NOMO-1 (cell line): Measurements from ENCODE around the gene MCL1.

ENCODE experiments used
- DNase-seq, 2 experiments: peaks; one replicate each; lab custom pipeline; 2025; ENCODE audit not compliant: unreplicated experiment in 2 of 2; lab: John Stamatoyannopoulos, UW

The MCL1 gene

DNA sequence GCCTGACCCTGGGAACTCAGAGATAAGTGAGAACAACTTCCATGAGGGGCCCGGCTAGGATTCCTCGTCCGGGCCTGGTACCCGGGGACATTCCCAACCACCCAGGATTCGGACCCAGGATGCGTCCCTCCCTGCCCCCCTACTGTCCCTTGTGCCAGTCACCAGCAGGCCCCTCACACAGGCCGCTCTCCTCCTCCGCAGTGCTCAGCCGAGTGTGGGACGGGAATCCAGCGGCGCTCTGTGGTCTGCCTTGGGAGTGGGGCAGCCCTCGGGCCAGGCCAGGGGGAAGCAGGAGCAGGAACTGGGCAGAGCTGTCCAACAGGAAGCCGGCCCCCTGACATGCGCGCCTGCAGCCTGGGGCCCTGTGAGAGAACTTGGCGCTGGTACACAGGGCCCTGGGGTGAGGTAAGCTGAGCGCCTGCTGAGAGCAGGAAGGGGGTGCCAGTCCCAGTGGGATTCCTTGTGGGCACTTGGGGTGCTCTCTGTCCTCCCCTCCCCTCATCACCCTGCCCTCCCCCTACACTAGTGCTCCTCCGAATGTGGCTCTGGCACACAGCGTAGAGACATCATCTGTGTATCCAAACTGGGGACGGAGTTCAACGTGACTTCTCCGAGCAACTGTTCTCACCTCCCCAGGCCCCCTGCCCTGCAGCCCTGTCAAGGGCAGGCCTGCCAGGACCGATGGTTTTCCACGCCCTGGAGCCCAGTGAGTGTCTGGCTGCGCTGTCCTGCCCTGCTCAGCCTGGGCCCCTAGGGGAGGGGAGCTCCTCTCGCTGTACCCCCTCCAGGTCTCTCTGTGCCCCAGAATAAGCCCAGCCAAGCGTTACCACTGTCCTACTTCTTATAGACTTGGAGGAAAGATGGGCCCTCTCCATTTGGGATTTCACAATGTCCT is 20.4 kb downstream of the MCL1 start:
- DNase-seq: no peak

DNA sequence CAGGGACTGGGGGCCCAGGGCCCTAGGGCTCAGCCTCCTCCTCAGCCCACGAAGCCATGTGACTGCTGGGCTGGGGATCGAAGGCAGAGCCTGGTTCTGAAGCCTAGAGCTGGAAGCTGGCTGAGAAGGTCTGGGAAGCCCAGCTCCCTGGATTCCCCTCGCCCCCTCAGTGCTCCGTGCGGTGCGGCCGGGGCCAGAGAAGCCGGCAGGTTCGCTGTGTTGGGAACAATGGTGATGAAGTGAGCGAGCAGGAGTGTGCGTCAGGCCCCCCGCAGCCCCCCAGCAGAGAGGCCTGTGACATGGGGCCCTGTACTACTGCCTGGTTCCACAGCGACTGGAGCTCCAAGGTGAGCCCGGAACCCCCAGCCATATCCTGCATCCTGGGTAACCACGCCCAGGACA is 21.1 kb downstream of the MCL1 start:
- no peak for DNase-seq

DNA sequence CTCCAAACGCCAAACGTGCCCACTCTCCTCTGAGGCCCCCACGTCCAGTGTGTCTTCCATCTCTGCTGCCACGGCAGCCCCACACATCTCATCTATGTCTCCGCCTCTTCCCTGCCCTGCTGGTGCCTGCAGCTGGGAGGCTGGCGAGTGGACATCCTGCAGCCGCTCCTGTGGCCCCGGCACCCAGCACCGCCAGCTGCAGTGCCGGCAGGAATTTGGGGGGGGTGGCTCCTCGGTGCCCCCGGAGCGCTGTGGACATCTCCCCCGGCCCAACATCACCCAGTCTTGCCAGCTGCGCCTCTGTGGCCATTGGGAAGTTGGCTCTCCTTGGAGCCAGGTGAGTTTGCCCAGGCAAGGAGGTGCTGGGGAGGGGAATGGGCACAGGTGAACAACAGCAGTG is 21.6 kb downstream of the MCL1 start:
- DNase-seq: no peak

DNA sequence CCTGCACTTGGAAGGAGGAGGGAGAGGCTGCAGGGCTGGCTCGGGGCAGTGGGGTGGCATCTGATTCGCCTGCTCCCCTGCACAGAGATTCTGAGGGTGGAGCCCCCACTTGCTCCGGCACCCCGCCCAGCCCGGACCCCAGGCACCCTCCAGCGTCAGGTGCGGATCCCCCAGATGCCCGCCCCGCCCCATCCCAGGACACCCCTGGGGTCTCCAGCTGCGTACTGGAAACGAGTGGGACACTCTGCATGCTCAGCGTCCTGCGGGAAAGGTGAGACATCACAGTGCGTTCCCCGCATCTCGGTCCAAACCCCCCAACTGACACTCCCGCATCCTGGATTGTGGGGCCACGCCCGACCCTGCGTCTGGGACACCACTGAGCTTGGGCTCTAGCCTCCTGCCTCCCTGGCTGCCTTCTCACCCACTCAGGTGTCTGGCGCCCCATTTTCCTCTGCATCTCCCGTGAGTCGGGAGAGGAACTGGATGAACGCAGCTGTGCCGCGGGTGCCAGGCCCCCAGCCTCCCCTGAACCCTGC is 22.3 kb downstream of the MCL1 start:
- no peak for DNase-seq

DNA sequence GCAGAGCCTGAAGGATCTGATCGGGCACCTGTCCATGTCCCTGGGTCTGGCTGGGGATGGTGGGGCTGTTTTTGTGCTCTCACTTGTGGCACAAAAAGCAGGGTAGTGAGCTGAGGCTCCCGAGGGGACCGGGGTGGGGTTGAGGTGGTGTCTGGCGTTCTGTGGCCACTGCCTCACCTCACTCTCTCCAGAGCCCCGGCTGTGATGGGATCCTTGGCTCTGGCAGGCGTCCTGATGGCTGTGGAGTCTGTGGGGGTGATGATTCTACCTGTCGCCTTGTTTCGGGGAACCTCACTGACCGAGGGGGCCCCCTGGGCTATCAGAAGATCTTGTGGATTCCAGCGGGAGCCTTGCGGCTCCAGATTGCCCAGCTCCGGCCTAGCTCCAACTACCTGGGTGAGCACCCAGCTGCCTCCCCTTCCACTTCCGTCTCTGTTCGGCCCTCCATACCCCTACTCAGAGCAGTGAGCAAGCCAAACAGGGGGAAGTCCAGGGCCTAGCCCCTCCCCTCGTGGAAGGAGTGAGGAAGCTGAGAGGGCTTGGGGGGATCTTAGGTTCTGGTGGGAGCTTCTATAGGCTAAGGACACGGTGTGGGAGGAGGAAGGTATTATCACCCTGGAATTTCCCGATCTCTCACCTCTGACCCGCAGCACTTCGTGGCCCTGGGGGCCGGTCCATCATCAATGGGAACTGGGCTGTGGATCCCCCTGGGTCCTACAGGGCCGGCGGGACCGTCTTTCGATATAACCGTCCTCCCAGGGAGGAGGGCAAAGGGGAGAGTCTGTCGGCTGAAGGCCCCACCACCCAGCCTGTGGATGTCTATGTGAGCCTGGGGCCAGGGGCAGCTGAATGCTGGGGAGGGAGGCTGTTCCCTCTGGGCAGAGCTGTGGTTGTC is 23.2 kb downstream of the MCL1 start:
- DNase-seq: no peak

DNA sequence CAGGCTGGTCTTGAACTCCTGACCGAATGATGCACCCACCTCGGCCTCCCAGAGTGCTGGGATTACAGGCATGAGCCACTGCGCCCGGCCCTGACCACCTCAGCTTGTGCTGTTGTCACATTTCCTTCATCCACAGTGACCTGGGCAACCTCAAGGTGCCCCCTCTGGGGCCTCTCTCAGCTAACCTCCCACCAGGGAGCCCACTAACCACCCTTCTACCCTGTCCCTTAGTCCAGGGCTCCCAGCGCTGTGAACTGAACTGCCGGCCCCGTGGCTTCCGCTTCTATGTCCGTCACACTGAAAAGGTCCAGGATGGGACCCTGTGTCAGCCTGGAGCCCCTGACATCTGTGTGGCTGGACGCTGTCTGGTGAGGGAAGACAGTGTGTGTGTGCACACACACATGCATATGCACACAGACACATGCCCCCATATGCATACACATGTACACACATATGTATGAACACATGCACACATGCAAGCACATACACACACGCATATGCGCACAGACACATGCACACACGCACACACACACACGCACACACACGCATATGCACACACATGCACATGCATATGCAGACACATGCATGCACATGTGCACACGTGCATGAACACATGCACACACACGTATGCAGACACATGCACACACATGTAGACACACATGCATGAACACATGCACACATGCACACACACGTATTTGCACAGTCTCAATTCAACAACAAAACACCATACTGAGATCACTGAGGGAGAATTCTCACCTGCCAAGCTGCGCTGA is 24.0 kb downstream of the MCL1 start:
- DNase-seq: no peak

DNA sequence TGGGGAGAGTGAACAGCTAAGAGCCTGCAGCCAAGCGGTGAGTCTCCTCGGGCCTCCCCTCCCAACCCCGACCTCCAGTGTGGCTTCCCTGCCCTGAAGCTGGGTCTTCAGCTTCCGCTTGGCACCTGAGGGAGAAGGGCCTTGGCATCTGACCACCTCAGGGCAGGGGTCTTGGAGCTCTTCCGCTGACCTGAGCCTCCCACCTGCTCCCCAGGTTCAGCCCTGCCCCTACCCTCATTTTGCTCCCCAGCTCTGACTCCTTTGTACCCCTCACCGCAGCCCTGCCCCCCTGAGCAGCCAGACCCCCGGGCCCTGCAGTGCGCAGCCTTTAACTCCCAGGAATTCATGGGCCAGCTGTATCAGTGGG is 25.3 kb downstream of the MCL1 start:
- no peak for DNase-seq

DNA sequence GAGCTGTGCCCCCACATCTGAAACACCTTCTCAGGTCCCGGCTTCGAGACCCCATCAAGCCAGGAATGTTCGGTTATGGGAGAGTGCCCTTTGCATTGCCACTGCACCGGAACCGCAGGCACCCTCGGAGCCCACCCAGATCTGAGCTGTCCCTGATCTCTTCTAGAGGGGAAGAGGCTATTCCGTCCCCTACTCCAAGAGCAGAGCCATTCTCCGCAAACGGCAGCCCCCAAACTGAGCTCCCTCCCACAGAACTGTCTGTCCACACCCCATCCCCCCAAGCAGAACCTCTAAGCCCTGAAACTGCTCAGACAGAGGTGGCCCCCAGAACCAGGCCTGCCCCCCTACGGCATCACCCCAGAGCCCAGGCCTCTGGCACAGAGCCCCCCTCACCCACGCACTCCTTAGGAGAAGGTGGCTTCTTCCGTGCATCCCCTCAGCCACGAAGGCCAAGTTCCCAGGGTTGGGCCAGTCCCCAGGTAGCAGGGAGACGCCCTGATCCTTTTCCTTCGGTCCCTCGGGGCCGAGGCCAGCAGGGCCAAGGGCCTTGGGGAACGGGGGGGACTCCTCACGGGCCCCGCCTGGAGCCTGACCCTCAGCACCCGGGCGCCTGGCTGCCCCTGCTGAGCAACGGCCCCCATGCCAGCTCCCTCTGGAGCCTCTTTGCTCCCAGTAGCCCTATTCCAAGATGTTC is 25.9 kb downstream of the MCL1 start:
- no peak for DNase-seq

DNA sequence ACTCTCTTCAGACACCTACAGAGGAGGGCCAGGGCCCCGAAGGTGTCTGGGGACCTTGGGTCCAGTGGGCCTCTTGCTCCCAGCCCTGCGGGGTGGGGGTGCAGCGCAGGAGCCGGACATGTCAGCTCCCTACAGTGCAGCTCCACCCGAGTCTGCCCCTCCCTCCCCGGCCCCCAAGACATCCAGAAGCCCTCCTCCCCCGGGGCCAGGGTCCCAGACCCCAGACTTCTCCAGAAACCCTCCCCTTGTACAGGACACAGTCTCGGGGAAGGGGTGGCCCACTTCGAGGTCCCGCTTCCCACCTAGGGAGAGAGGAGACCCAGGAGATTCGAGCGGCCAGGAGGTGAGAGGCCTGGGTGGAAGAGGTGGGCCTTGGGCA is 26.5 kb downstream of the MCL1 start:
- no peak for DNase-seq

DNA sequence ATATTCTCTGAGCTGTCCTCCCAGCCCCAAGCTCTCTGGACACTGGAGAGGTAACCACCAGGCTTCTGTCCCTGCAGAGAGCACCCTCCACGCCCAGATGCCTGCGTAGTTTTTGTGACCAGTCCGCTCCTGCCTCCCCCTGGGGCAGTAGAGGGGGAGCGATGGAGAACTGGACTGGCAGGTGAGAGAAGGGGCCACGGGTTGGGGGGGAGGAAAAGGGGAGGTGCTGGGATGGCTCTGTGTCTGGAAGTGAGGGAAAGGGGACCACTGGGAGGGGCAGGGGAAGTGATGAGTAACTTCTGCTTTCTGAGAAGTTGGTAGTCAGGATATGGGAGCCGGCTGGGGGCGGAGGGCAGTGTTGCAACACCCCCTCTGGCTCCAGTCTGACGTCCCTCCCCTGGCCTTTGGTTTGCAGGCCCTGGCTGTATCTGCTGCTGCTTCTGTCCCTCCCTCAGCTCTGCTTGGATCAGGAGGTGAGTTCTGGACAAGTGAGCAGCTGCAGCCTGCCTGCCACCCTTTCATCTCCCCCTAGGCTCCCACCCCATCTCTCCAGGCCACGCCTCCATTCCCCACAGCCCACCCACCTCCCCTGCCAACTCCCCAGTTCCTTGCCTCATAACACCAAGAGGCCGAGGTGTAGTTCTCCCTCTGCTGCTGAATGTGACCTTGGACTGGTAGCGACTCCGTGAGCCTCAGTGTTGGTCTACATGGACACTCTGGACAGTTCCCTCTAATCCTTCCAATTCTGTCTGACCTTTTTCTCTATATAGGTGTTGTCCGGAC is 27.1 kb downstream of the MCL1 start:
- DNase-seq: peak; percentile 93

DNA sequence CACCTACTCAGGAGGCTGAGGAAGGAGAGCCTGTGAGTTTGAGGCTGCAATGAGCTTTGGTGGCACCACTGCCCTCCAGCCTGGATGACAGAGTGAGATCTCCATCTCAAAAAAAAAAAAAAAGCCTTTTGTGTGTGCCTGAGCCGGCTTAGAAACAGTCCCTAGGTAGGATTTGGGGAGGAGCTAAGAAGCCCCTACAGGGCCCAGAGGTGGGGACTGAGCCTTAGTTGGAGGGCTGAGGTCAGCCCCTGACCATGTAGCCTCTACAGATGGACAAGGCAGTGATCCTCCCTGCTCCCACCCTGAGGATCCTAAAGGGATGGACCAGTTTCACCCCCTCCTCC is 27.7 kb downstream of the MCL1 start:
- no peak for DNase-seq

DNA sequence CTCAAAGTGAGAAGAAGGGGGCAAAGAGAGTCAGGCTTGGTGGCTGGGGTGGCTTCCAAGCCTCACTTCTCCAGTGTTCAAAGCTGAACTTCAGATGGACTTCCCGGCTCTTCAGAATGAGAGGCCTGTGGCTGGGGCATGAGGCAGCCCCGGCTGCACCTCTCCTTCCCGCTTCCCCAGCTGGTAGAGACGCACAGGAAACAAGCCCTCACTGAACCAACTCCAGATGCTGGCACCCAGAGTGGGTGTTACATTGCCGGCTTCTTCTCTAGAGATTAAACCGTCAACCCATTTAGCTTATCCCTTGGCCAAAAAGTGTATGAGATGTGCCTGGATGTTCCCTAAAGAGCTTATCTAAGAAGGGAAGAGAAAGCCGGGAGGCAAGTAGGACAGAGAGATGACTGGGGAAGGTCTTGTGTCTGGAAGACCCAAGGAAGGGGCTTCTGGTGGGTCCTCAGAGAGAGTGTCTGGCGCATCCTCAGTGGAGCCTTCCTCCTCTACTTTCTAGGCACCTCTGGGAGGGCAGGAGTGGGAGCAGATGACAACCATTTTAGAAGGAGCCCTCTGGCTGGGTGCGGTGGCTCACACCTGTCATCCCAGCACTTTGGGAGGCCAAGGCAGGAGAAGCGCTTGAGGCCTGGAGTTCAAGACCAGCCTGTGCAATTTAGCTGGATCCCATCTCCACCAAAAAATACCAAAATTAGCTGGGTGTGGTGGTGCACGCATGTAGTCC is 28.2 kb downstream of the MCL1 start:
- DNase-seq: no peak

DNA sequence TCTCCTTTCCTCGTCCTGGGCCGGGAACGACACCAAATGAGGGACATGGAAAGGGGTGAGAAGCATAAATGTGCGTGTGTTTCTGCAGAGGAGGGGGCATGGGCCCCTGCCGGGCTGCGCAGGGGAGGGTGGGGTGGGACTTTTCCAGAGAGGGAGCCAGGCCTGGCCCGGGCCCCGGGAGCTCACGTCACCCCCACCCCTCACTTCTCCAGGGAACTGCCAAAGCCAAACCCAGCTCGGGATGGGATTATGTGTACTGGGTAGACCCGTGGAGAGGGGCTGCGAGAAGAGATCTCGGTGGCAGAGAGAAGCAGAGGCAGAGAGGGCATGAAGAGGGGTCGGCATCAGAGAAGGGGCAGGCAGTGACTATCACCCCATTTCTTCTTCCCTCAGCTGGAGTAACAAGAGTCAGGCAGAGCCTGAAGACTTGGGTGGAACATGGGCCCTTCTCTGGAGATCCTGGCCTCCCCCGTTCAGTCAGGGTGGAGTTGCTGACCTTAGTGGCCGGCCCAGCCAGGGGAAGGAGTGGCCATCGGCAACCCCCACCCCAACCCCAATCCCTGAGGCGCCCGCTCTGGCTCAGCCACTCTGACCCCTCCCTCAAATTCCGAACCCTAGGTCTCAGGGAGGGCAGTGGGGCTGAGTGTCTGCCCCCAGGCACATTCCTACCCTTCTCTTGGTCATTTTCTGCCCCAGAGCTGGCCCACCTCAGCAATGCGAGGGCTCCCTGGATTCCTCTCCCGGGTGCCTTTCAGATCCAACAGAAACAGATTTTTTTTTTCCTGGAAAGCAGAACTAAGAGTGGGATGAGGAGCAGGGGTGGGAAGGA is 29.0 kb downstream of the MCL1 start:
- DNase-seq: no peak

DNA sequence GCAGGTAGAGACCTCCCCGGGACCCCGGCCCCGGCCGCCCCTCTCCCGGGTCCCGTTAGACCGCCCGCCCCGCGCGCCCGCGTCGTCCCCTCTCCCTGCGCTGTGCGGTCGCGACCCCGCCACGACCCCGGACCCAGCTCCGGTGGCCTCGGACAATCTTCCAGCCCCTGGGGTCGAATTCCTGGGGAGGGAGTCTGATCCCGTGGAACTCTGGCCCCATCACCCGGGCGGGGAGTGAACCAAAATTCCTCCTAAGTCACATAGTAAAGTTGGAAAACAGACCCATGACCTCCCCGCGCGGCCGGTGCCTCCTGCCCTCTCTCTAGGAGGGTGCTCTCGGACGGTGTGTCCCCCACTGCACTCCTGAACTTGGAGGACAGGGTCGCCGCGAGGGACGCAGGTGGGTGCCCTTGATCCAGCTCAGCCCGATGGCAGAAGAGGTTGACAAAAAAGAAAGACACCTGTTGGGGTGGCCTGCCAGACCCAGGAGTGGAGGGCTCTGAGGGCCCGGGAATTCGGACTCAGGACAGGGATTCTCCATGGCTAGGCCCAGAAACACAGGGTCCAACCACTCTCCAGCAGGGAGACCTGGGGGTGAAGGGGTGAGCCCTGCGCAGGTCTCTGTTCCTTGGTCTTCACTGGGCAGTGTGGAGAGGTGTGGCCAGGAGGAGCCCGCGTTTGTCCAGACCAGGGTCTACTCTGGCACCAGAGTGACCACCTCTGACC is 29.8 kb downstream of the MCL1 start:
- no peak for DNase-seq

DNA sequence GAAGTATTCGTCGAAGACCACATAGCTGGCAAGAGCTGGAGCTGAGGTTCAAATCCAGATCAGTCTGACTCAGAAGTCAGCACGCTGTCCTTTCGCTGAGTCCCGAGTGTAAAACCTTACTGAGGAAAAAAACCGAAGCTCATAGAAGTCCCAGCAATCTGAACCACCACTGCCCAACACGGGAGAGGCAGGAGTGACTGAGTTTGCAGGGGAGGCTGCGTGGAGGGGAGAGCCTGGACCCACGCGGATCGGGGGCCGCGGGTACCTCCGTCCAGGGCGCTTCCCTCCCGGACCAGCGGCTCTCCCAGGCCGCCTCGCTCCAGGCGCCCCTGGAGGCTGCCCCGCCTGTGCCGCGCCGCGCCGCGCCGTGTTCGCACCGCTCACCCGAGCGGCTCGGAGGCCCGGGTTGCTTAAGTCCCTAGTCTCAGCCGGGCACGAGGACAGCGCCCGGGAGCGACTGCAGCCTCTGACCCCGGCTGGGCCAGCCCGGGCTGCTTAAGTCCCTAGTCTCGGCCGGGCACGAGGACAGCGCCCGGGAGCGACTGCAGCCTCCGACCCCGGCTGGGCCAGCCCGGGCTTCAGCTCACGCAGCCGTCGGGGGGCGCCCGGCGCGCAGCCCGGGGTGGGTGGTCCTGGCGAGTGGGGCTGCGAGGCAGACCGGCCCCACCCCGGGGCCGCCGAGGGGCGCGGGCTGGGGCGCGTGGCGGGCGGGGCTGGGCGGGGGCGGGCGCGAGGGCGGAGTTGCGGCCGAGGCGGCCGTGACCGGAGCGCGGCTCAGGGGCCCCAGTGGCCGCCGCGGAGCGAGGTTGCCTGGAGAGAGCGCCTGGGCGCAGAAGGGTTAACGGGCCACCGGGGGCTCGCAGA is 30.5 kb downstream of the MCL1 start, which contains the start of gene ADAMTSL4:
TSS of gene ADAMTSL4 (plus strand) at position 777 of the 864 bp plus-strand sequence. CDS start 2,881 bp downstream, outside the sequence.
- DNase-seq: peak; percentile 67 to 71

DNA sequence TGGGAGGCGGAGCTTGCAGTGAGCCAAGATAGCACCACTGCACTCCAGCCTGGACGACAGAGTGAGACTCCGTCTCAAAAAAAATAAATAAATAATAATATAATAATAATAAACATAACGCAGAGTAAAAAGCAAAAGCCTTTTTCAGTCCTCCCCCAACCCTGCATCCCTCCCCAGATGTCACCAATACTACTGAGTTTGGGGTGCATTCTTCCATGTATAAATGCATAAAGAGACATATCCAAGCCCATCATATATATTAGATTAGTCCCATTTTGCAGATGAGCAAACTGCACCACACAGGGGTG is 31.1 kb downstream of the MCL1 start:
- no peak for DNase-seq
